Urinary bladder (tissue), 4 donors: ENCODE results near the gene PIERCE2. TPM values are rescaled to one million over a fixed set of nuclear protein-coding genes. Genes with fewer than 3 reads are reported as not detected.
"Not testable (repeated sequence)": the region's sequence is repeated elsewhere in the genome, so short reads cannot be mapped to it uniquely, and the experiment has no call there.

Source experiments
- DNase-seq: peaks from one replicate; pipeline ENCODE4 v3.0.0-alpha.2; 2015; ENCODE audit errors: extremely low spot score
- H3K27ac ChIP-seq: one replicate; pipeline ENCODE4 v1.5.1; 2013; ENCODE audit warnings: low read depth, mild to moderate bottlenecking, moderate library complexity
- H3K36me3 ChIP-seq: one replicate; pipeline ENCODE4 v1.6.1; 2013; ENCODE audit warnings: mild to moderate bottlenecking, moderate library complexity; ENCODE audit not compliant: insufficient read depth
- H3K4me1 ChIP-seq: one replicate; pipeline ENCODE4 v1.6.1; 2013; ENCODE audit warnings: mild to moderate bottlenecking, moderate library complexity; ENCODE audit not compliant: insufficient read depth
- H3K4me3 ChIP-seq: one replicate; pipeline ENCODE4 v1.5.1; 2013; ENCODE audit warnings: low read depth, low read length
- WGBS: extraction: QIAGEN DNeasy Blood & Tissue Kit; methylation state at CpG from one replicate; pipeline ENCODE4 v1.1.7; 2013; 5-methylcytosine and 5-hydroxymethylcytosine counted together
- polyA plus RNA-seq: library from polyadenylated mRNA; stranded (reverse); fragments of 200-250 nt; gene quantifications from one replicate; pipeline ENCODE4 v1.2.3, GENCODE V29; 2013
- total RNA-seq: library from RNA; depleted of rRNA; stranded (reverse); fragments of >200 nt; gene quantifications from one replicate; pipeline ENCODE4 v1.2.3, GENCODE V29; 2014
- donor health status: healthy with polysubstance abuse.
- donor health status: healthy.

The PIERCE2 gene, protein sequence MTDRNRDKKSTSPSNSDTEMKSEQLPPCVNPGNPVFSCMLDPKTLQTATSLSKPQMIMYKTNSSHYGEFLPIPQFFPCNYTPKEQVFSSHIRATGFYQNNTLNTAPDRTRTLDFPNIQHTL
- total RNA-seq (3.8 TPM), polyA plus RNA-seq (2.4 TPM)

DNA sequence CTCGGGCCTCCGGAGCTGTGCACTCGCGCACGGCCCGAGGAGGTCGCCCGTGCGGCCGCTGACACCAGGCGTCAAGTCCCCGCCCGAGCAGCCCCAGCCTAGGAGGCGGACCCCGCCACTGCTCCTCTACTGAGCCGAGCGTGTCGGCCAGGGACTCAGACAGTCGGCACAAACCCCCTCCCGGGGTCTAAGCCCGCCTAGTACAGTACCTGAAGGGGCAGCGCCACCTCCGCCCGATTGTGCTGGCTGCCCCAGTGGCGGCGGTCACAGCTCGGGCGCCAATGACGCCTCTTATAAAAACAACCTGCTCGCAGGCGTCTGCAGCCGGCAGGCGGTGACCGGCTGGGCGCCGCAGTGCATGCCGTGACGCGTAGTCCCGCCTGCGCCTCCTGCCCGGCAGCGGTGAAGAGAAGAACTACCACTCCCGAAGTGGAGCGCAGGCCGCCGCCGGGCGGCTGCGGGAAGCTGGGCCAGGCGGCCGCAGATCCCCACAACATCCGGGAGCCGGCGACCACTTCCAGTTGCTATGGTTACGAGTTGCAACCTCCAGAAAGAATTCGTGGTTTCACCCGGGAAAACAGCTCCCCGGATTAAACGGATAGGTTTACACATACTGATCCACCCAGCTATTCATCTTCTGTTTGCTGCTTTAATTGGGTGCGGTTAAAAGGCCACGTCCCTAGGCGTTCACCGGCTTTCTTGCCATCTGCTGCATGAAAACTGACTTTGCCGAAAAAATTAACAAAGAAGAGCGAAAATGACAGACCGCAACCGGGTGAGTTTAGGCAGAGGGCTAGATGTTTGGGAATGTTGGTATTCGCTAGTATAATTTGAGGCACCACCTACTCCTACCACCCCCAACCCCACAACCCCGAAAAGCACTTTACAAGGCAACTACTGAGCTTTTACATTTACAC is at the start of gene PIERCE2, which contains the start of gene CCPG1:
Gene PIERCE2, plus strand, starts transcription at position 484 of the 917 bp plus-strand sequence. Its CDS starts 274 bp downstream, at position 758.
Gene CCPG1, minus strand, starts transcription at position 348 of the 917 bp plus-strand sequence. CDS start 18,935 bp downstream, outside the sequence.
- WGBS: under 1% methylated on average over 70 of the region's 70 CpGs
- Histone ChIP-seq H3K4me1 (no peaks in the 10 kb centered on the region), H3K36me3 (no peaks in the 10 kb centered on the region), H3K27ac (peak within 1 kb of the TSS; percentile 80), H3K4me3 (peak within 1 kb of the TSS; percentile 84)
- peak; percentile 70 for DNase-seq

DNA sequence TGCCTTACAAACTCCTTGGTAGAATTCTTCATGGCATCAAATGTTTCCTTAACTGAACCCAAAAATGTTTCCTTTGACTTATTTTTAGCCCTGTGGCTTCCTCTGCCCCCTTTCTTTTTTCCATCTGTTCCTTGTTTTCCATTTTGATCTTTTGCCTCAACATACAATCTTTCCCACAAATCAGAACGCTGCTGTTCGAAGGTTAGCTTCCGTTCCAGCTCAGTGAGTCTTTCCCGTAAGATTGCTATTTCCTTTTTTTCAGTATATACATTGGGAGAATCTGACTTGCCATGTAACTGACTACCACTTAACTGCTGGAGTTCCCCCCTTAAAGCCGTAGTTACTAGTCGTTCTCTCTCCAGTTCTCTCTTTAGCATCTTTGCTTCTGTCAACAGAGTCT is 48.0 kb upstream of the PIERCE2 start:
- H3K27ac ChIP-seq: no peak overlapping the region
- peaks cover 4% of the 10 kb centered on the region for H3K36me3 ChIP-seq
- H3K4me1 ChIP-seq: no peaks in the 10 kb centered on the region
- WGBS: 63% methylated on average over 6 of the region's 6 CpGs
- H3K4me3 ChIP-seq: no peak overlapping the region
- DNase-seq: no peak

DNA sequence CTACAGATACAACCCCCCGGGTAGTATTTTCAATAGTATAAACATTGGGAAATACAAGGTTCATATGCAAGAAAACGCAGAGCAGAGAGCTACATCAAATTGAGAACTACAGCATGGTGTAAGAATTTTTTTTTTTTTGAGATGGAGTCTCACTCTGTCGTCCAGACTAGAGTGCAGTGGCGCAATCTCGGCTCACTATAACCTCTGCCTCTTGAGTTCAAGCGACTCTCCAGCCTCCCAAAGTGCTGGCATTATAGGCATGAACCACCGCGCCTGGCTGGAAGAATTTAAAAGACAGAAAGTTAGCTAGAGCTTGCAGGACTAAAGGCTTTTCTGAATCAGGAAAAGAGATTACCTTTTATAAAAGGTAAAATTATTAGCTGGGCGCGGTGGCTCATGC is 47.2 kb upstream of the PIERCE2 start:
- Histone ChIP-seq H3K36me3 (peaks cover 4% of the 10 kb centered on the region), H3K27ac (no peak overlapping the region), H3K4me1 (no peaks in the 10 kb centered on the region), H3K4me3 (no peak overlapping the region)
- DNase-seq: no peak
- WGBS: 82% methylated on average over 10 of the region's 10 CpGs

DNA sequence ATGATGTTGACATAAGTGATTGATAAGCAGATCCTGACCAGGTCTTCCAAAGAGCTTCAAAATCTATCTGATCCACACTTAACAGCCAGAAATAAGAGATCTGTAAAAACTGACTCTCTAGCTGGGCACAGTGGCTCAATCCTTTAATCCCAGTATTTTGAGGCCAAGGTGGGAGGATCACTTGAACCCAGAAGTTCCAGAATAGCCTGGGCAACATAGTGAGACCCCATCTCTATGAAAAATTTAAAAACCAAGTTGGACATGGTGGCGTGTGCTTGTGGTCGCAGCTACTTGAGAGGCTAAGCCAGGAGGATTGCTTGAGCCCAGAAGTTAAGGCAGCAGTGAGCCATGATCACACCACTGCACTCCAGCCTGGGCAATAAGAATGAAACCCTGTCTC is 45.7 kb upstream of the PIERCE2 start:
- peaks cover 1% of the 10 kb centered on the region for H3K36me3 ChIP-seq
- WGBS: 97% methylated on average over 2 of the region's 2 CpGs
- no peak overlapping the region for H3K27ac ChIP-seq
- no peak overlapping the region for H3K4me3 ChIP-seq
- H3K4me1 ChIP-seq: no peaks in the 10 kb centered on the region
- DNase-seq: no peak

DNA sequence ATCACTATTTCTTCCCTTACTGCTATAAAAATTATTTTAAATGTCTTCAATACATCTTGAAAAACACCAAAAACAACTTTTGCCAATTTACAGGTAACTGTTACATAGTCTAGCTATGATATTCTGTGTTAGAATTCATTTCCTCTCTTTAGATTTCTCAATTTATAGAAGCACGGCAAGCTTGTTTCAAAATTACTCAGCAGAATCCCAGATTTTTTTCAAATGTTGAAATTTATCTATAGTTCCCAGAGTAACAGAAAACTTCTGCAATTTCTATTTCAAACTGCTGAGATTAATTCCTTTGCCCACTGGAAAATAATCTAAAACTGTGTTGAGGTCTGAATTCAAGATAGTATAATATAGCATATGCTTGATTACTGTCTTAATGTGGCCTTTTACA is 41.3 kb upstream of the PIERCE2 start:
- Histone ChIP-seq H3K27ac (no peak overlapping the region), H3K4me3 (no peak overlapping the region), H3K4me1 (no peaks in the 10 kb centered on the region), H3K36me3 (peaks cover 3% of the 10 kb centered on the region)
- no peak for DNase-seq
- WGBS: 83% methylated on average over 1 of the region's 1 CpG

DNA sequence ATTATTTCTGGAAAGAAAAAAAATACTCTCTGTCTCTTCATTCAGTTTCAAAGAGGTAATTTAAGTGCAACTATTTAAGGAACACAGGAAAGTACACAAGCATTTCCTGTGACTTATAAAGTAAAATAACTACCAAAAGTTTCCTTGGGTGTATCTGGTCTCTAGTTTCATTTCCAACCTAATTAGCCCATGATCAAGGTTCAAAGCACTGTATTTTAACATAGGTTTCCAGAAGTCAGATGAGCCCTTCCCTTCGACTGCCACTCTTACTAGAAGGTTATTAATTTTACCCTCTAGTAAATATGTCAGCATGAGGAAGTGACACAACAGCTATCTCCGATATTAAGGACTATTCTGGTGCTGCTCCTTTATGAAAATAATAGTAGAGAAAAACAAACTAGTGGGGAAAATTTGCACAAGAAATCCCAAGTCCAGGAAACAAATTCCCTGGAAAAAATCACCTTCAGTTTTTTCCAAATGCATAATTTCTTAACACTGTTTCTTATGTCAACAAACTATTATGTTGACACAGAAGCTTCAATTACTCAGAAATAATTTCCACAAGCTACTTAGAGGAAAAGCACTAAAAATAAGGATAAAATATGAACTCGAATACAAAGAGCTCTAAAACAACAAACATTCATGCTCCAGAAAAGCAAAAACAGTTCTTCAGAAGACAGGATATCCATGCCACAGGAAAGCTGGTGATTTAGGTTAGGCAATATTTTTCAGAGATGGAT is 35.4 kb upstream of the PIERCE2 start:
- no peak for DNase-seq
- Histone ChIP-seq H3K27ac (no peak overlapping the region), H3K36me3 (peaks cover 1% of the 10 kb centered on the region), H3K4me3 (no peak overlapping the region), H3K4me1 (no peaks in the 10 kb centered on the region)
- 54% methylated on average over 3 of the region's 3 CpGs for WGBS

DNA sequence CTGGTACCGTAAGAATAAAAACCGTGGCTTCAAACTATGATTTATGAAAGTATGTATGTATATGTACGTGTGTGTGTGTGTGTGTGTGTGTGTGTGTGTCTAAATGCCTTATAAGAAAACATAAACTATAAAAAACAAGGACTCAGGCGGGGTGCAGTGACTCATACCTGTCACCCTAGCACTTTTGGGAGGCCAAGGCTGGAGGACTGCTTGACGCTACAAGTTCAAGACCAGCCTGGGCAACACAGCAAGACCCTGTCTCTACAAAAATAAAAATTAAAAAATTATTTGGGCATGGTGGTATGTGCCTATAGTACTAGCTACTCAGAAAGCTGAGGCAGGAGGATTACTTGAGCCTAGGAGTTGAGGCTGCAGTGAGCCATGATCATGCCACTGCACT is 29.2 kb upstream of the PIERCE2 start:
- Histone ChIP-seq H3K4me3 (no peak overlapping the region), H3K27ac (no peak overlapping the region), H3K4me1 (no peaks in the 10 kb centered on the region), H3K36me3 (peaks cover 3% of the 10 kb centered on the region)
- DNase-seq: no peak
- WGBS: 95% methylated on average over 5 of the region's 5 CpGs

GRCh38 chr15:55381595-55381994 is 26.7 kb upstream of the PIERCE2 start:
- no peak overlapping the region for H3K4me3 ChIP-seq
- no peak overlapping the region for H3K27ac ChIP-seq
- peaks cover 3% of the 10 kb centered on the region for H3K36me3 ChIP-seq
- DNase-seq: no peak
- no peaks in the 10 kb centered on the region for H3K4me1 ChIP-seq

DNA sequence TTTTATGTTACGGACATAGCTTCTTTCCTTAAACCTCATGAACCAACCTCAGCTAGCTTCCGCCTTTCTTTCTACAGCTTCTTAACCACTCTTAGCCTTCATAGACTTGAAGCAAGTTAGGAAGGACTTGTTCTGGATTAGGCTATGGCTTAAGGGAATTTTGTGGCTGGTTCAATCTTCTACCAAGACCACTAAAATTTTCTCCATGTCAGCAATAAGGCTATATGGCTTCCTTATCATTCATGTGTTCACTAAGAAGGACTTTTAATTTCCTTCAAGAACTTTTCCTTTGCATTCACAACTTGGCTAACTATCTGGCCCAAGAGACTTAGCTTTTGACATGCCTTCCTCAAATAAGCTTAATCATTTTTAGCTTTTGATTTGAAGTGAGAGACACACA is 24.6 kb upstream of the PIERCE2 start:
- Histone ChIP-seq H3K27ac (no peak overlapping the region), H3K36me3 (peaks cover 3% of the 10 kb centered on the region), H3K4me3 (no peak overlapping the region), H3K4me1 (no peaks in the 10 kb centered on the region)
- 96% methylated on average over 2 of the region's 2 CpGs for WGBS
- no peak for DNase-seq

GRCh38 chr15:55387027-55387426 is 21.3 kb upstream of the PIERCE2 start:
- Histone ChIP-seq H3K4me3 (no peak overlapping the region), H3K4me1 (no peaks in the 10 kb centered on the region), H3K27ac (no peak overlapping the region), H3K36me3 (no peaks in the 10 kb centered on the region)
- no peak for DNase-seq

DNA sequence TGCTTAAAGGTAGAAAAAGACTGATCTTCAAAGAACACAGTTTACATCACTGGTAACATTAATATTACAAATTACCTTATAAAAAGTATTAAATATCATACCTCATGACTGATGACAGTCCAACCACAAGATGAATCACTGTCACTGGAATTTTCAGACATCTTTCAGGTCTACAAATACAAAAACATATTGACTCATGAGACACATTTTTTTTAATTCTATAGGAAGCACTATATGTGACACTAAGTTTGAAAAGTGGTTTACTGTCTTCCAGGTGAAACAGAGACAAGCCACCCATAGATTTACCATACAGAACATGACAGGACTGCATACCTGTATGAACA is 19.1 kb upstream of the PIERCE2 start:
- Histone ChIP-seq H3K36me3 (no peaks in the 10 kb centered on the region), H3K4me3 (no peak overlapping the region), H3K4me1 (no peaks in the 10 kb centered on the region), H3K27ac (no peak overlapping the region)
- DNase-seq: no peak

DNA sequence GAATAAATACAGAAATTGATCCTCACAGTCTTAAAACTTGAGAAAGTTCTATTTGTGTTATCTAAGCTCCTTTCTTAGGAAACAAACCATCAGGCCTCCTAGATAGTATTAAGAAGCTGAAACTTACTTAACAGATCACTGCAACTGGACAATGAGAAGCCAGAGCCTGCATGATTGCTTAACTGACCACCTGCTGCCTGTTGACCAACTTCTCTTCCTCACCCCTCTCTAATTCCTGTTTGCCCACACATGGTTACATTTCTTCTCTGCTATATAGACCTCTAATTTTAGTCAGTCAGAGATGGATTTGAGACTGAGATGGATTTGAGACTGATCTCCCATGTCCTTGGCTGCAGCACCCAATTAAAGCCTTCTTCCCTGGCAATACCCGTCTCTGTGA is 13.6 kb upstream of the PIERCE2 start:
- H3K4me3 ChIP-seq: no peak overlapping the region
- no peaks in the 10 kb centered on the region for H3K36me3 ChIP-seq
- WGBS: 96% methylated on average over 1 of the region's 1 CpG
- no peak overlapping the region for H3K27ac ChIP-seq
- no peaks in the 10 kb centered on the region for H3K4me1 ChIP-seq
- DNase-seq: no peak

- WGBS: 93% methylated on average over 5 of the region's 5 CpGs
- H3K36me3 ChIP-seq: no peaks in the 10 kb centered on the region
- no peaks in the 10 kb centered on the region for H3K4me1 ChIP-seq
- no peak for DNase-seq
- H3K4me3 ChIP-seq: no peak overlapping the region
- H3K27ac ChIP-seq: no peak overlapping the region
Measured at GRCh38 chr15:55398243-55398642, 10.1 kb upstream of the PIERCE2 start.

DNA sequence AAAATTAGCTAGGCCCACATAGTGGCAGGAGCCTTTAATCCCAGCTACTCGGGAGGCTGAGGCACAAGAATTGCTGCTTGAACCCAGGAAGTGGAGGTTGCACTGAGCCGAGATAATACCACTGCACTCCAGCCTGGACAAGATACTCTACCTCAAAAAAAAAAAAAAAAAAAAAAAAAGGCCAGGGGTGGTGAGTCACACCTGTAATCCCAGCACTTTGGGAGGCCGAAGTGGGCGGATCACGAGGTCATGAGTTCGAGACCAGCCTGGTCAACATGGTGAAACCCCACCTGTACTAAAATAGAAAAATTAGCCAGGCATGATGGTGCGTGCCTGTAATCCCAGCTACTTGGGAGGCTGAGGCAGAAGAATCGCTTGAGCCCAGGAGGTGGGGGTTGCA is 8.2 kb upstream of the PIERCE2 start:
- not testable (repeated sequence) for H3K36me3 ChIP-seq, H3K27ac ChIP-seq, H3K4me1 ChIP-seq, DNase-seq, H3K4me3 ChIP-seq
- WGBS: 90% methylated on average over 8 of the region's 8 CpGs
